PC-9 (cell line): ENCODE measurements around the gene ALPK3. TPM values are rescaled to one million over a fixed set of nuclear protein-coding genes. Genes with fewer than 3 reads are reported as not detected.
A peak's percentile ranks its signal among the peaks of the same experiment; 100 is the strongest.

ENCODE experiments used
- BruUV-seq: library from RNA; stranded (reverse); fragments of 400-500 nt; replicated peaks from 2 replicates; lab custom pipeline; 2021; lab: Mats Ljungman, UMichigan
- CTCF ChIA-PET: fragments of 300-600 bp; sonication (Branson Sonifier 250); formaldehyde crosslinking; loops from one replicate; lab custom pipeline; 2022; ENCODE audit warnings: antibody characterized with exemption; lab: Charles Lee
- POLR2A ChIA-PET: fragments of 300-600 bp; sonication (Branson Sonifier 250); formaldehyde crosslinking; loops from one replicate; lab custom pipeline; 2022; ENCODE audit warnings: antibody characterized with exemption; ENCODE audit not compliant: unreplicated experiment; lab: Charles Lee
- DNase-seq, 2 experiments: peaks; one replicate each; pipeline versions ENCODE4 v3.0.0 to v3.0.0-alpha.2; 2015 to 2022; ENCODE audit warnings: mixed read lengths in 1 of 2
- H2AFZ ChIP-seq: fragments of 200-600 bp; sonication (generic); 2 replicates; pipeline ENCODE4 v1.8.1; 2017; ENCODE audit warnings: antibody characterized with exemption
- H3F3A ChIP-seq: fragments of 200-600 bp; sonication (generic); 2 replicates; pipeline ENCODE4 v1.8.1; 2017; ENCODE audit warnings: antibody characterized with exemption, mild to moderate bottlenecking, low read depth; ENCODE audit not compliant: insufficient read depth
- H3K27ac ChIP-seq: fragments of 200-600 bp; sonication (generic); 2 replicates; pipeline ENCODE4 v1.6.1; 2016; ENCODE audit warnings: mixed run types
- H3K27me3 ChIP-seq: fragments of 200-600 bp; sonication (generic); 2 replicates; pipeline ENCODE4 v1.6.1; 2016; ENCODE audit warnings: low read depth, mixed run types; ENCODE audit not compliant: insufficient read depth
- H3K36me3 ChIP-seq: fragments of 200-600 bp; sonication (generic); 2 replicates; pipeline ENCODE4 v1.6.1; 2016; ENCODE audit warnings: low read depth, mixed run types
- H3K4me1 ChIP-seq: fragments of 200-600 bp; sonication (generic); replicated peaks from 2 replicates; pipeline ENCODE4 v1.6.1; 2016; ENCODE audit warnings: mixed run types; ENCODE audit not compliant: insufficient read depth
- H3K4me2 ChIP-seq: fragments of 200-600 bp; sonication (generic); 2 replicates; pipeline ENCODE4 v1.6.1; 2017; ENCODE audit warnings: mixed run types
- H3K4me3 ChIP-seq: fragments of 200-600 bp; sonication (generic); 2 replicates; pipeline ENCODE4 v1.6.1; 2016; ENCODE audit warnings: mixed run types
- H3K79me2 ChIP-seq: fragments of 200-600 bp; sonication (generic); 2 replicates; pipeline ENCODE4 v1.6.1; 2017; ENCODE audit warnings: low read depth, mixed run types
- H3K9me2 ChIP-seq: fragments of 200-600 bp; sonication (generic); 2 replicates; pipeline ENCODE4 v1.8.1; 2017; ENCODE audit warnings: mild to moderate bottlenecking; ENCODE audit not compliant: insufficient read depth
- H3K9me3 ChIP-seq: fragments of 200-600 bp; sonication (generic); 2 replicates; pipeline ENCODE4 v1.8.1; 2016; ENCODE audit warnings: low read depth; ENCODE audit not compliant: insufficient read depth
- H4K20me1 ChIP-seq: fragments of 200-600 bp; sonication (generic); 2 replicates; pipeline ENCODE4 v1.8.1; 2017; ENCODE audit not compliant: insufficient read depth
- EZH2 ChIP-seq: fragments of 200-600 bp; sonication (generic); IDR thresholded peaks from 2 replicates; pipeline ENCODE4 v1.8.0; 2017; ENCODE audit warnings: antibody characterized with exemption, low read depth
- intact Hi-C: fragments of 100-400 bp; cut with micrococcal nuclease; formaldehyde crosslinking; loops from one replicate; pipeline ENCODE4 v1.10.0; 2022; ENCODE audit not compliant: unreplicated experiment
- total RNA-seq: library from RNA; stranded (reverse); gene quantifications from 2 replicates; pipeline ENCODE4 v1.2.3, GENCODE V29; 2021
- TF ChIP-seq, protein P1 (sequence below): fragments of 200-600 bp; sonication (generic); conservative IDR thresholded peaks from 2 replicates; pipeline ENCODE4 v1.6.1; 2017; ENCODE audit warnings: mixed run types, antibody characterized with exemption, mild to moderate bottlenecking, moderate library complexity

The ALPK3 gene
- total RNA-seq, 1 experiment from 2014 or later = 8.1 TPM

DNA sequence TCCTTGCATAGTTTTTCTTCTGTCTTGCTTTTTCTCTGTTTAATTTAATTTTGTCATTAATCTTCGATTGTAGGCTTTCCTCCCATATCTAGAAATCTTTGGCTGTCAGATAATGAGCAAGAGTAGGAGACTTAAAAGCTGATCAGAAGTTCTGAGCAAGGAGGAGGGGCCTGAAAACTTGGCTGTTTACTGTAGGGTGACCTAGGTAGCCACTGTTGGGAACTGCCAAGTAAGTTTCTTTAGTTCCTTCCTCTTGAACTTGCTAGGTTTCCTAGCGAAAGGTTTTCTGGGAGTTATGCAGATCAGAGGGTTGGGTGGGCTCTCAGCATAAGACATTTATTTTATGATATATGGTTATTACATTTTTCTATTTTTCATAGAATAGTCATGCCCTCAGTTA, 14.5 kb downstream of the ALPK3 start:
- H3F3A ChIP-seq = 0 out of 2 replicates have a peak, but pooled peaks cover 16% of the 10 kb centered on the region
- H3K4me1 ChIP-seq = peaks cover 35% of the 10 kb centered on the region
- DNase-seq = no peak
- no peak overlapping the region for H3K27ac ChIP-seq
- no peaks in the 10 kb centered on the region for H4K20me1 ChIP-seq
- TF ChIP-seq, protein P1, sequence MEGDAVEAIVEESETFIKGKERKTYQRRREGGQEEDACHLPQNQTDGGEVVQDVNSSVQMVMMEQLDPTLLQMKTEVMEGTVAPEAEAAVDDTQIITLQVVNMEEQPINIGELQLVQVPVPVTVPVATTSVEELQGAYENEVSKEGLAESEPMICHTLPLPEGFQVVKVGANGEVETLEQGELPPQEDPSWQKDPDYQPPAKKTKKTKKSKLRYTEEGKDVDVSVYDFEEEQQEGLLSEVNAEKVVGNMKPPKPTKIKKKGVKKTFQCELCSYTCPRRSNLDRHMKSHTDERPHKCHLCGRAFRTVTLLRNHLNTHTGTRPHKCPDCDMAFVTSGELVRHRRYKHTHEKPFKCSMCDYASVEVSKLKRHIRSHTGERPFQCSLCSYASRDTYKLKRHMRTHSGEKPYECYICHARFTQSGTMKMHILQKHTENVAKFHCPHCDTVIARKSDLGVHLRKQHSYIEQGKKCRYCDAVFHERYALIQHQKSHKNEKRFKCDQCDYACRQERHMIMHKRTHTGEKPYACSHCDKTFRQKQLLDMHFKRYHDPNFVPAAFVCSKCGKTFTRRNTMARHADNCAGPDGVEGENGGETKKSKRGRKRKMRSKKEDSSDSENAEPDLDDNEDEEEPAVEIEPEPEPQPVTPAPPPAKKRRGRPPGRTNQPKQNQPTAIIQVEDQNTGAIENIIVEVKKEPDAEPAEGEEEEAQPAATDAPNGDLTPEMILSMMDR = no peak
- no peak for TF ChIP-seq EZH2
- no peak overlapping the region for H3K4me3 ChIP-seq
- no peaks in the 10 kb centered on the region for H3K9me3 ChIP-seq
- no peak overlapping the region for H3K4me2 ChIP-seq
- ChIA-PET POLR2A (no interaction called here), CTCF (no interaction called here)
- no TSS peak for BruUV-seq
- no peaks in the 10 kb centered on the region for H3K79me2 ChIP-seq
- intact Hi-C loops = no loop called here
- H3K27me3 ChIP-seq = no peaks in the 10 kb centered on the region
- no peaks in the 10 kb centered on the region for H3K36me3 ChIP-seq
- no peaks in the 10 kb centered on the region for H3K9me2 ChIP-seq
- H2AFZ ChIP-seq = no peak overlapping the region

DNA sequence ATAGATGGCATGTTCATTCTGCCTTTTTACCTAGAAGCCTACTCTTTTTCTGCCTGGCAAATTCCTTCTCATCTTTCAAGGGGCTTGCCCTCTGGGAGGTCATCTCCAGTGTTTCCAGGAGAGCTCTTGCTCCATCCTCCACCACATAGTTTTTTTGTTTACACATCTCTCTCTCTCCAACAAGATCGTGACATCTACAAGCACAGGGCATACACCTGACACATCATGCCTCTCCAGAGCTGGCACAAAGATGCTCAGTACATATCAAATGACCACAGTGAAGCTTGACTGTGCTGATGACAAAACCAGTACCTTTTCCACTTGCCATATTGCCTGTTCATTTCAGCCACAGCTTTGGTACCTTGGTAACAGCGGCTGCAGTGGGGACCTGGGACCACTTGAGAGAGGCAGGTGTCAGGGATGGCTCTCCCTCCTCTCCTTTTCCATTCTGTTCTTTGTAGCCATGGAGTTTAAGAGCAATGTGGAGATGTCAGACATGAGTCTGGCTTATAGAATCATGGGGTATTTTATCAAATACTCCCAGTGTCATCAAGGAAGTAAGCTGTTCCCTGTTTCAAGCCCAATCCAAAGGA, 15.4 kb downstream of the ALPK3 start:
- Histone ChIP-seq H3K9me3 (no peaks in the 10 kb centered on the region), H3K27ac (peak overlapping the region; percentile 21; the same call in 1 of the 2 replicates), H3K79me2 (no peaks in the 10 kb centered on the region), H4K20me1 (no peaks in the 10 kb centered on the region), H3K36me3 (no peaks in the 10 kb centered on the region), H3K4me3 (no peak overlapping the region), H3F3A (0 out of 2 replicates have a peak, but pooled peaks cover 16% of the 10 kb centered on the region), H3K9me2 (no peaks in the 10 kb centered on the region), H3K27me3 (no peaks in the 10 kb centered on the region), H3K4me1 (peaks cover 34% of the 10 kb centered on the region), H3K4me2 (peak overlapping the region; percentile 37), H2AFZ (no peak overlapping the region)
- ChIA-PET CTCF (no interaction called here), POLR2A (no interaction called here)
- no peak for TF ChIP-seq EZH2
- TF ChIP-seq, protein P1 = no peak
- no TSS peak for BruUV-seq
- DNase-seq = peak in 1 of 2 experiments; percentile 70
- intact Hi-C loops = no loop called here

DNA sequence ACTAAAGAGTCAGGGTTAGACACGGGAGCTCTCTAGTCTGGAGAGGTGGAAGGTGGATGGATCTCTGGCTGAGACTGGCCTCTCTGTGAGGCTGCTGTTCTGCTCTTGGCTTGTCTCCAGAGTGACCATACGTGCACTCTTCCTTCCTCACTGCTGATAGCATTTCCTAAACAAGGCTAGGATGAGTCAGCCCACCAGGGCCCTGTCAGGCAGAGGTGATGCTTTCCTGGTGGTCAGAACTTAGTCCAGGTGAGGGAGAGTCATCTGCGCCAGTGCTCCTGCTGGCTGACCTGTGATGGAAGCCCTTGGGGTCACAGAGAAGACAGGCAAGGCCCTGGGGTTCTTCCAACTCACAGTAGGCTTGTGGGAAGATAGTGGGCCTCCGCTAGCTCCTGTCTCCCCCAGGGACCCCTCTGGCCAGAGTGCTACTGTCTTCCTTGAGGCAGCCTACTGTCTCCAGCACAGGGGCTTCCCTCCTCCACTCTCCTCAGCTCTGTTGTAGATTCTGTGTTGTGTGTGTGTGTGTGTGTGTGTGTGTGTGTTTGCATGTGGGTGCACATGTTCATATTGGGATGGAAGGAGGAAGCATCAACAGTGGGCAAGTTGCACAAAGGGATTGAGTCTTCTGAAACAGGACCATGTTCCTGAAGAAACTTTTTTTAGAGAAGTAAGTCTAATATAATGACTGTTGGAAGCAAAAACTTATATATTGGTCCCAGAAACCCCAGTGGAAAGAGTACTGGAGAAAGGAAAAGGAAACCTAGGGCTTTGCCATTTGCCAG, 16.5 kb downstream of the ALPK3 start:
- Histone ChIP-seq H2AFZ (no peak overlapping the region), H3K79me2 (no peaks in the 10 kb centered on the region), H3K27ac (no peak overlapping the region), H3K27me3 (no peaks in the 10 kb centered on the region), H3K36me3 (no peaks in the 10 kb centered on the region), H3K4me1 (peaks cover 34% of the 10 kb centered on the region), H3F3A (0 out of 2 replicates have a peak, but pooled peaks cover 16% of the 10 kb centered on the region), H3K9me3 (no peaks in the 10 kb centered on the region), H3K4me3 (no peak overlapping the region), H3K4me2 (peak overlapping the region; percentile 37), H4K20me1 (no peaks in the 10 kb centered on the region), H3K9me2 (no peaks in the 10 kb centered on the region)
- intact Hi-C loops = no loop called here
- CTCF ChIA-PET = interaction anchor here (0.6 to 0.7 kb wide), 2 partner anchors 78 to 79 kb away, joined by 3 to 4 read pairs; no protein-coding TSS in a partner anchor
- TF ChIP-seq, protein P1 = no peak
- no peak for TF ChIP-seq EZH2
- POLR2A ChIA-PET = no interaction called here
- peak; percentile 26 to 68 for DNase-seq
- no TSS peak for BruUV-seq
